ENCODE data around the gene PRKAG2. TPM values are rescaled to one million over a fixed set of nuclear protein-coding genes. Genes with fewer than 3 reads are reported as not detected.

The PRKAG2 gene
- total and polyA plus RNA-seq, 4 donors = 3.6 to 25.1 (median 16.8) TPM

GRCh38 chr7:151905353-151905752 lies 28.4 kb upstream of the PRKAG2 start:
- Histone ChIP-seq H3K9me3 (ENCODE audit: control insufficient read depth in 4 of 4, low read length in 3 of 4) (no peaks in the 10 kb centered on the region), H3K9ac (ENCODE audit: low read depth in 1 of 2, low read length in 2 of 2) (no peak overlapping the region), H3K36me3 (ENCODE audit: control insufficient read depth in 4 of 4, insufficient read depth in 3 of 4, low read depth in 1 of 4, low read length in 3 of 4) (no peaks in the 10 kb centered on the region), H3K27me3 (ENCODE audit: control insufficient read depth in 4 of 4, insufficient read depth in 4 of 4, low read length in 3 of 4) (no peaks in the 10 kb centered on the region), H3K27ac (ENCODE audit: low read depth in 1 of 2, low read length in 2 of 2) (no peak overlapping the region), H3K4me3 (ENCODE audit: low read depth in 1 of 3, low read length in 3 of 3) (no peak overlapping the region), H3K4me1 (ENCODE audit: control insufficient read depth in 4 of 4, insufficient read depth in 4 of 4, low read length in 3 of 4) (no peaks in the 10 kb centered on the region)
- DNase-seq (ENCODE audit: low spot score) = no peak
- 76% methylated on average over 9 of the region's 9 CpGs for WGBS
- TF ChIP-seq FOXA1 (IDR thresholded peaks at IDR 0.05) (no peak), JUND (IDR thresholded peaks at IDR 0.05) (no peak), HNF4G (IDR thresholded peaks at IDR 0.05) (no peak), SP1 (IDR thresholded peaks at IDR 0.05) (no peak), GABPA (IDR thresholded peaks at IDR 0.05 in 1 of 2, conservative IDR thresholded peaks at IDR 0.05 in 1 of 2) (no peak), ZBTB33 (IDR thresholded peaks at IDR 0.05) (no peak), YY1 (IDR thresholded peaks at IDR 0.05) (no peak)

- Histone ChIP-seq H3K27ac (ENCODE audit: low read depth in 1 of 2, low read length in 2 of 2) (no peak overlapping the region), H3K27me3 (ENCODE audit: control insufficient read depth in 4 of 4, insufficient read depth in 4 of 4, low read length in 3 of 4) (no peaks in the 10 kb centered on the region), H3K9ac (ENCODE audit: low read depth in 1 of 2, low read length in 2 of 2) (no peak overlapping the region), H3K36me3 (ENCODE audit: control insufficient read depth in 4 of 4, insufficient read depth in 3 of 4, low read depth in 1 of 4, low read length in 3 of 4) (no peaks in the 10 kb centered on the region), H3K9me3 (ENCODE audit: control insufficient read depth in 4 of 4, low read length in 3 of 4) (no peaks in the 10 kb centered on the region), H3K4me3 (ENCODE audit: low read depth in 1 of 3, low read length in 3 of 3) (no peak overlapping the region), H3K4me1 (ENCODE audit: control insufficient read depth in 4 of 4, insufficient read depth in 4 of 4, low read length in 3 of 4) (no peaks in the 10 kb centered on the region)
- TF ChIP-seq CTCF (IDR thresholded peaks at IDR 0.05; ENCODE audit: low read depth, low read length, missing input control) (no peak), REST (IDR thresholded peaks at IDR 0.05) (no peak), GABPA (IDR thresholded peaks at IDR 0.05 in 1 of 2, conservative IDR thresholded peaks at IDR 0.05 in 1 of 2) (no peak), HNF4G (IDR thresholded peaks at IDR 0.05) (no peak), RXRA (IDR thresholded peaks at IDR 0.05) (no peak), RAD21 (IDR thresholded peaks at IDR 0.05) (no peak)
- no peak for DNase-seq (ENCODE audit: low spot score)
- WGBS = 89% methylated on average over 7 of the region's 7 CpGs
Measured at GRCh38 chr7:151904270-151904669, 27.4 kb upstream of the PRKAG2 start.
